Measurements from ENCODE around the gene TMEM235.

- TF ChIP-seq EZH2 (IDR thresholded peaks at IDR 0.05; ENCODE audit: borderline replicate concordance, low read depth, low read length, severe bottlenecking): no peak
- TF ChIP-seq CTCF (IDR thresholded peaks at IDR 0.05; ENCODE audit: borderline replicate concordance, extremely low read depth, low read length, poor library complexity, severe bottlenecking): peak; percentile 55
These were observed 44.5 kb upstream of the TMEM235 start, which contains the start of the genes AFMID and TK1 for GRCh38 chr17:78186692-78187595.
